ENCODE results near the gene CDKN2B. TPM values are rescaled to one million over a fixed set of nuclear protein-coding genes. Genes with fewer than 3 reads are reported as not detected.

The CDKN2B gene
- total RNA-seq, 1 experiment from 2014 or later: 9.8 TPM

DNA sequence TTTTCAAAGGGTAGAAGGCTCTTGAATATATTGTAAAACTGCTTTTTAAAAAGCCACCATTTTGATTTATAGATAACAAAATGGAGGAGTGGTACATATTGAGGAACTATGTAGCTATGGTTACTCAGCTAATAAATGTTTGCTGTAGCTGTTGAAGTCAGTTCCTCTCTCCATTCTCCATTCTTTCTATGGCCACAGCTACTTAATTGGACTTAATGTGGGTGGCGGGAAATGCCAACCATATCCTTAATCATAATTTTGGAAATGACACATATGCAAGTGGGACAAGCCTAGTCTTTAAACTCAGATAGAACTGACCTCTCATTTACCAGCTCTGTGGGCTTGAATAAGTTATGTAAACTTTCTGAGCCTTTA, 25.6 kb downstream of the CDKN2B start:
- H2AFZ ChIP-seq (ENCODE audit: low read depth, low read length, poor library complexity, severe bottlenecking): no peak overlapping the region
- no TSS peak for BruUV-seq (replicated peaks)
- intact Hi-C loops (cut with micrococcal nuclease): no loop called here
- no peaks in the 10 kb centered on the region for H3K27me3 ChIP-seq (ENCODE audit: insufficient read depth, low read length)
- H3K9me2 ChIP-seq (ENCODE audit: insufficient read depth): no peaks in the 10 kb centered on the region
- RAD21 ChIA-PET (ENCODE audit: low non-redundant PET in 1 of 2, low total read pairs in 2 of 2, uncharacterized antibody in 2 of 2, unreplicated experiment in 2 of 2): no interaction called here
- TF ChIP-seq FOSL1 (IDR thresholded peaks at IDR 0.05; ENCODE audit: low read depth) (no peak), POLR2A (IDR thresholded peaks at IDR 0.05; ENCODE audit: borderline replicate concordance, extremely low read depth, insufficient read depth, insufficient read length) (no peak), EGR1 (IDR thresholded peaks at IDR 0.05; ENCODE audit: low read depth) (no peak), POLR2AphosphoS5 (IDR thresholded peaks at IDR 0.05; ENCODE audit: low read depth, low read length) (no peak), EZH2phosphoT487 (IDR thresholded peaks at IDR 0.05; ENCODE audit: borderline replicate concordance) (no peak), JUND (IDR thresholded peaks at IDR 0.05) (no peak), CEBPB (IDR thresholded peaks at IDR 0.05; ENCODE audit: low read depth) (no peak), ELF1 (IDR thresholded peaks at IDR 0.05; ENCODE audit: borderline replicate concordance, low read depth) (no peak), ZNF274 (IDR thresholded peaks at IDR 0.05; ENCODE audit: low read depth, low read length) (no peak), ZFX (IDR thresholded peaks at IDR 0.05) (no peak), TCF7L2 (IDR thresholded peaks at IDR 0.05; ENCODE audit: borderline replicate concordance, extremely low read depth, insufficient read depth, insufficient read length) (no peak), YY1 (IDR thresholded peaks at IDR 0.05; ENCODE audit: extremely low read depth, insufficient replicate concordance, low read depth, low read length) (no peak), SRF (IDR thresholded peaks at IDR 0.05; ENCODE audit: low read depth) (no peak)
- TF ChIP-seq, protein P1, sequence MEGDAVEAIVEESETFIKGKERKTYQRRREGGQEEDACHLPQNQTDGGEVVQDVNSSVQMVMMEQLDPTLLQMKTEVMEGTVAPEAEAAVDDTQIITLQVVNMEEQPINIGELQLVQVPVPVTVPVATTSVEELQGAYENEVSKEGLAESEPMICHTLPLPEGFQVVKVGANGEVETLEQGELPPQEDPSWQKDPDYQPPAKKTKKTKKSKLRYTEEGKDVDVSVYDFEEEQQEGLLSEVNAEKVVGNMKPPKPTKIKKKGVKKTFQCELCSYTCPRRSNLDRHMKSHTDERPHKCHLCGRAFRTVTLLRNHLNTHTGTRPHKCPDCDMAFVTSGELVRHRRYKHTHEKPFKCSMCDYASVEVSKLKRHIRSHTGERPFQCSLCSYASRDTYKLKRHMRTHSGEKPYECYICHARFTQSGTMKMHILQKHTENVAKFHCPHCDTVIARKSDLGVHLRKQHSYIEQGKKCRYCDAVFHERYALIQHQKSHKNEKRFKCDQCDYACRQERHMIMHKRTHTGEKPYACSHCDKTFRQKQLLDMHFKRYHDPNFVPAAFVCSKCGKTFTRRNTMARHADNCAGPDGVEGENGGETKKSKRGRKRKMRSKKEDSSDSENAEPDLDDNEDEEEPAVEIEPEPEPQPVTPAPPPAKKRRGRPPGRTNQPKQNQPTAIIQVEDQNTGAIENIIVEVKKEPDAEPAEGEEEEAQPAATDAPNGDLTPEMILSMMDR (IDR thresholded peaks at IDR 0.05 in 2 of 3, conservative IDR thresholded peaks at IDR 0.05 in 1 of 3; ENCODE audit: borderline replicate concordance in 1 of 3, insufficient read depth in 1 of 3, low read depth in 2 of 3, low read length in 2 of 3): no peak
- TF ChIP-seq, protein P2, sequence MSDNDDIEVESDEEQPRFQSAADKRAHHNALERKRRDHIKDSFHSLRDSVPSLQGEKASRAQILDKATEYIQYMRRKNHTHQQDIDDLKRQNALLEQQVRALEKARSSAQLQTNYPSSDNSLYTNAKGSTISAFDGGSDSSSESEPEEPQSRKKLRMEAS (IDR thresholded peaks at IDR 0.05): no peak
- TF ChIP-seq, protein P3, sequence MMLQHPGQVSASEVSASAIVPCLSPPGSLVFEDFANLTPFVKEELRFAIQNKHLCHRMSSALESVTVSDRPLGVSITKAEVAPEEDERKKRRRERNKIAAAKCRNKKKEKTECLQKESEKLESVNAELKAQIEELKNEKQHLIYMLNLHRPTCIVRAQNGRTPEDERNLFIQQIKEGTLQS (IDR thresholded peaks at IDR 0.05): no peak
- TF ChIP-seq, protein P4, sequence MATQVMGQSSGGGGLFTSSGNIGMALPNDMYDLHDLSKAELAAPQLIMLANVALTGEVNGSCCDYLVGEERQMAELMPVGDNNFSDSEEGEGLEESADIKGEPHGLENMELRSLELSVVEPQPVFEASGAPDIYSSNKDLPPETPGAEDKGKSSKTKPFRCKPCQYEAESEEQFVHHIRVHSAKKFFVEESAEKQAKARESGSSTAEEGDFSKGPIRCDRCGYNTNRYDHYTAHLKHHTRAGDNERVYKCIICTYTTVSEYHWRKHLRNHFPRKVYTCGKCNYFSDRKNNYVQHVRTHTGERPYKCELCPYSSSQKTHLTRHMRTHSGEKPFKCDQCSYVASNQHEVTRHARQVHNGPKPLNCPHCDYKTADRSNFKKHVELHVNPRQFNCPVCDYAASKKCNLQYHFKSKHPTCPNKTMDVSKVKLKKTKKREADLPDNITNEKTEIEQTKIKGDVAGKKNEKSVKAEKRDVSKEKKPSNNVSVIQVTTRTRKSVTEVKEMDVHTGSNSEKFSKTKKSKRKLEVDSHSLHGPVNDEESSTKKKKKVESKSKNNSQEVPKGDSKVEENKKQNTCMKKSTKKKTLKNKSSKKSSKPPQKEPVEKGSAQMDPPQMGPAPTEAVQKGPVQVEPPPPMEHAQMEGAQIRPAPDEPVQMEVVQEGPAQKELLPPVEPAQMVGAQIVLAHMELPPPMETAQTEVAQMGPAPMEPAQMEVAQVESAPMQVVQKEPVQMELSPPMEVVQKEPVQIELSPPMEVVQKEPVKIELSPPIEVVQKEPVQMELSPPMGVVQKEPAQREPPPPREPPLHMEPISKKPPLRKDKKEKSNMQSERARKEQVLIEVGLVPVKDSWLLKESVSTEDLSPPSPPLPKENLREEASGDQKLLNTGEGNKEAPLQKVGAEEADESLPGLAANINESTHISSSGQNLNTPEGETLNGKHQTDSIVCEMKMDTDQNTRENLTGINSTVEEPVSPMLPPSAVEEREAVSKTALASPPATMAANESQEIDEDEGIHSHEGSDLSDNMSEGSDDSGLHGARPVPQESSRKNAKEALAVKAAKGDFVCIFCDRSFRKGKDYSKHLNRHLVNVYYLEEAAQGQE (IDR thresholded peaks at IDR 0.05; ENCODE audit: low read depth): no peak
- H3K4me1 ChIP-seq (ENCODE audit: control insufficient read depth in 1 of 2, insufficient read depth in 2 of 2, low read length in 2 of 2): no peaks in the 10 kb centered on the region
- no peaks in the 10 kb centered on the region for H3K9me3 ChIP-seq (ENCODE audit: control insufficient read depth in 1 of 2, insufficient read depth in 1 of 2, low read depth in 1 of 2, low read length in 2 of 2)
- H3K36me3 ChIP-seq (ENCODE audit: control insufficient read depth in 1 of 2, insufficient read depth in 2 of 2, low read length in 2 of 2): no peaks in the 10 kb centered on the region
- peaks cover 10% of the 10 kb centered on the region for H3K79me2 ChIP-seq (ENCODE audit: insufficient read depth, low read length)
- H3K4me2 ChIP-seq (ENCODE audit: low read length): no peak overlapping the region
- no peak overlapping the region for H3K4me3 ChIP-seq (replicated peaks in 1 of 2; ENCODE audit: low read depth in 1 of 2, low read length in 2 of 2)
- DNase-seq (ENCODE audit: low read depth, low spot score): no peak
- no peaks in the 10 kb centered on the region for H4K20me1 ChIP-seq (ENCODE audit: insufficient read depth)
- ATAC-seq: no peak
- no peak overlapping the region for H3K27ac ChIP-seq (ENCODE audit: low read depth, low read length)
- POLR2A ChIA-PET: interaction anchor here (1.2 kb wide), 1 partner anchor 25 kb away, joined by 3 read pairs; the partner anchor contains the start of gene CDKN2B
- H3K9ac ChIP-seq (ENCODE audit: low read length): no peak overlapping the region
- CTCF ChIA-PET: interaction anchor here (0.5 to 1.8 kb wide), 2 partner anchors 24 to 136 kb away, joined by 3 to 5 read pairs; no protein-coding TSS in a partner anchor
